NCI-H2227 treated with DMSO at 0.1 percent for 48 hours (cell line): ENCODE measurements around the gene ATP9A.
"Not testable (repeated sequence)": the region's sequence is repeated elsewhere in the genome, so short reads cannot be mapped to it uniquely, and the experiment has no call there.

Experiments used
- DNase-seq: peaks from one replicate; lab custom pipeline; 2025; lab: John Stamatoyannopoulos, UW

The ATP9A gene

GRCh38 chr20:51691703-51692102 lies 76.5 kb downstream of the ATP9A start:
- DNase-seq: no peak

- DNase-seq: peak; percentile 60
These were observed 79.5 kb downstream of the ATP9A start for GRCh38 chr20:51688600-51689244.

- DNase-seq: no peak
These were observed 80.6 kb downstream of the ATP9A start for GRCh38 chr20:51687630-51688029.

GRCh38 chr20:51687108-51687507 lies 81.1 kb downstream of the ATP9A start:
- DNase-seq: no peak

GRCh38 chr20:51685494-51685893 lies 82.7 kb downstream of the ATP9A start:
- DNase-seq: not testable (repeated sequence)

DNA sequence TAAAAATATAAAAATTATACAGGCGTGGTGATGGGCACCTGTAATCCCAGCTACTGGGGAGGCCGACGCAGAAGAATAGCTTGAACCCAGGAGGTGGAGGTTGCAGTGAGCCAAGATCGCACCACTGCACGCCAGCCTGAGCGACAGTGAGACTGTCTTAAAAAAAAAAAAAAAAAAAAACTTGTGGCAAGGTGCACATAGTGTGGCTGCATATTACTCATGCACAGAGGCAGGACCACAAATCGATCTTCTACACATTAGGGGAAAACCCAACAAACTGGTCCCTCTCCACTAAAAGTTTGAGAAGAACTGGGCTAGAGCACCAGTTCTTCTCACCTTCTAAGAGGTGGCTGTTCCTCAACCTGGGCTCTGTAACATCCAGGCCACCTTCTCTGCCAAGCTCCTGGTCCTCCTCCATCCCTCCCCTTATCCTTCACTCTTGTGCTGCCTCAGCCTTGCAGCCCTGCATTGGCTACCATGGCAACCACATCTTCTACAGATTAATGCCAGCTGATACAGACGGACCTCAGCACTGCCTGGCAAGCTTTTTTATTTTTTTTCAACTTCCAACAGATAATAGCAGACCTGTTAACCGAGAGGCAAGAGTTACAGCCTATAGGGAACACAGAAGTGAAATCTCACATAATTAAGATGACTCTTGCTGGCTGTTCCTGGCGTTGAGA lies 88.0 kb downstream of the ATP9A start:
- peak; percentile 74 for DNase-seq

GRCh38 chr20:51679254-51679921 lies 88.8 kb downstream of the ATP9A start:
- no peak for DNase-seq

DNA sequence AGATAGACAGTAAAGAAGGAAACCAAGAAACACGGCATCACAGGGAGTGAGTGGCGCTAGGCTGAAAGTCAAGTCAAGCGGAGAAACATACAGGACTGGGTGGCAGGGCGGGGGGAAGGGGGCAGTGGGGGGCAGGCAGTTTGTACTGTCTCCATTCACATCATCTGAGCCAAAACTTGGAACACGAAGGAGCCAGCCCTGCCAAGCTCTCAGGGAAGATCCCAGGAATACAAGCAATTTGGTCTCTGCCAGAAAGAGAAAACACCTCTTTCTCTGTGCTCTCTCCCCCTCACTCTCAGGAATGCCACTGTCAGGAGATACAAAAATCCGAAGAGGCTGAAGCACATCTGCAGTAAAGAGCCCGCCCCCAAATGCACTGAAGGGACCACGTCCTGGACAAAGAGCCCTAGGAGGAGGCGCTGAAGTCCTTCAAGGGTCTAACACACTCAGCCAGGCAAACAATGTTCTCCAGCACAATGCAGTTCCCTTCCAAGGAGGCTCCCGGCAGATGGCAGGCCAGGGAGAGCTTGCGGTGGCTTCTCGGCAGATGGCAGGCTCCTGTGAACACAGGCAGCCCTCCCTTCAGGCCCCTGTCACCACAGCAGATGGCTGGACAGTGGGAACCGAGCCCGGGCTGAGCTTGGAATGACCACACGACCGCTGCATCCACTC lies 90.0 kb downstream of the ATP9A start:
- DNase-seq: peak; percentile 31

DNA sequence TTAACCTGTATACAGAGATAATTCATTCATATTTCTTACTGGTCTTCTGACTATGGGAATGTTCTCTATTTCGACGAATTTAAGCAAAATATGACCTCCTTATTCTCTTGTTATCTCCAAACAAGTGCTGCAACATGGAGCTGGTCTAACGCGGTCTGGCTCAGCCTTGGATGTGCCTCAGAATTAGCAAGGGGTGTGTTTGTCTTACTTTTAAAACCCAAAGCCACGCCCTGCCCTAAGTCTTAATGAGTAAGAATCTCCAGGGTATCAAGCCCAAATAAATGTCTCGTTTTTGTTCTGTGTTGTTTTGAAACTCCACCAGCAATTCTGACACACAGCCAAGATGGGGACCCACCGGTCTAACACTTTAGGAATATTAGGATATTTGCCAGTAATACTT lies 99.2 kb downstream of the ATP9A start:
- DNase-seq: no peak

DNA sequence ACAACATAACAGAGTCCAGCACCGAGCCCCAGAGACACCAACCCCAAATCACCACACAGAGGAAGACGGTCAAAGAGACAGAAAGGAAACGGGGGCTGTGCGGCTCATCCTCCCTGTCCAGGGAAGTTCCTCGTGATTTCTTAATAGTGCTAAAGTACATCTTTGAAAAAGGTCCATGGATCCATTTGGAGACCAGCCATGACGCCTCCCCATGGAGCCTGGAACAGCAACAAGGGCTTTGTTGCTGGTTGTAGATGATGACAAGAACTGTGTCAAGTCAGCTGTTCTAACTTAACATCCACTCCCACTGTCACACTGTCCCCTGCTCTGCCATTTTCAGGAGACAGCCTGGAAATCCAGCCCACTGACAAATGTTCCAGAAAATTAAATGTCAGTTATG lies 99.7 kb downstream of the ATP9A start:
- no peak for DNase-seq

DNA sequence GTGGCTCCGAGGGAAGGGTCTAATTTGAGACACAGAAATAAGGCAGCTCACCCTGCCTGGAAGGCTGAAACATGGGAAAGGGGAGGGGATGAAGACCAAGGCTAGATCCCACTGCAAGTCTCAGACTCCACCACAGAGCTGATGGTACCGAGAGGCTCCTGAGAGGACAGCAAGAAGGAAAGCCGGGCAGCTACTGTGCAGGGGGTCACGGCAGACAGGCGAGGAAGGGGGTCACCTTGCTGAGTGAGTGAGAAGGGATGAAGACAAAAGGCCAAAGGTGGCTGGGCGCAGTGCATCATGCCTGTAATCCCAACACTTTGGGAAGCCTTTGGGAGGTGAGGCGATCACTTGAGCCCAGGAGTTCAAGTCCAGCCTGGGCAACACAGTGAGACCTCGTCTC lies 100.7 kb downstream of the ATP9A start:
- no peak for DNase-seq

GRCh38 chr20:51667002-51667408 lies 101.2 kb downstream of the ATP9A start:
- no peak for DNase-seq

- no peak for DNase-seq
These were observed 102.1 kb downstream of the ATP9A start for GRCh38 chr20:51666126-51666525.

DNA sequence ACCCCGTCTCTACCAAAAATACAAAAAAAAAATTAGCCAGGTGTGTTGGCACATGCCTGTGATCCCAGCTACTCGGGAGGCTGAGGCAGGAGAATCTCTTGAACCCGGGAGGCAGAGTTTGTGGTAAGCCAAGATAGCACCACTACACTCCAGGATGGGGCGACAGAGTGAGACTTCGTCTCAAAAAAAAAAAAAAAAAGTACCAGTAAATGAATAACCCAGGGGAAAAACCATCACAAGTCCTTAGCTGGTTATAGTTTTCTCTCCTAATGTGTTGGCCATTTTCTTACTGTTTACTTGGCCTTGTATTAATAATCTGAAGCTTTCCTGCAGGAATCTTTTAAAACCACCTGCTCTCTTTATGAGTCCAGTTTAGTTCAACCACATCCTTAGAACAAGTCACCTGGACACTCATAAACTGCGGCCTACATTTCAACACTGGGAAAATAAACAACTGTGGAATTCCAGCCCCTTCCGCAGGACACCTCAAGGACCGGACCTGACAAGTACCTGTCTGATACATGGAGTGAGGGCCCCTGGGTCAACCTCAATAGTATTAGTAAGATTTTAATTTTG lies 102.6 kb downstream of the ATP9A start:
- DNase-seq: no peak

DNA sequence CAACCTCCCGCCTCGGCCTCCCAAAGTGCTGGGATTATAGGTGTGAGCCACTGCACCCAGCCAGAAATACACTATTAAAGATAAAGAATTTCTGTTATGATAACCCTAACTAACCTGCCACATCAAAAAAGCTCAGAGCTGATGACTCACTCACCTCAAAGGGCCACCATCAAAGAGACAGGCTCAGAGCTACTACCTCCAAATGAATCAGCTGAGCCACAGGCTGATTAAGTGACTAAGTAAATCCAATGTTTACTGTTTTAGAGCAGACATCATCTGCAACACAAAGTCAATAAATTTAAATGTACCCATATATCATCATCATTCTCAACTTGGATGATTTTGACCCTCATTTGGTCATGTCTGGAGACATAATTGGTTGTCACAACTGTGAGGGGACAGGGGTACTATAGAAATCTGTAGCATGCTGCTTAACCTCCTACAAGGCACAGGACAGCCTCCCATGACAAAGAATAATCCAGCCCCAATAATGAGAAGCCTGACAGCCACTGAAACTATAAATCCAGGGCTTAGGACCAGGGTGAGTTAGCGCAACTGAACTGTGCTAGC lies 106.5 kb downstream of the ATP9A start:
- DNase-seq: no peak

DNA sequence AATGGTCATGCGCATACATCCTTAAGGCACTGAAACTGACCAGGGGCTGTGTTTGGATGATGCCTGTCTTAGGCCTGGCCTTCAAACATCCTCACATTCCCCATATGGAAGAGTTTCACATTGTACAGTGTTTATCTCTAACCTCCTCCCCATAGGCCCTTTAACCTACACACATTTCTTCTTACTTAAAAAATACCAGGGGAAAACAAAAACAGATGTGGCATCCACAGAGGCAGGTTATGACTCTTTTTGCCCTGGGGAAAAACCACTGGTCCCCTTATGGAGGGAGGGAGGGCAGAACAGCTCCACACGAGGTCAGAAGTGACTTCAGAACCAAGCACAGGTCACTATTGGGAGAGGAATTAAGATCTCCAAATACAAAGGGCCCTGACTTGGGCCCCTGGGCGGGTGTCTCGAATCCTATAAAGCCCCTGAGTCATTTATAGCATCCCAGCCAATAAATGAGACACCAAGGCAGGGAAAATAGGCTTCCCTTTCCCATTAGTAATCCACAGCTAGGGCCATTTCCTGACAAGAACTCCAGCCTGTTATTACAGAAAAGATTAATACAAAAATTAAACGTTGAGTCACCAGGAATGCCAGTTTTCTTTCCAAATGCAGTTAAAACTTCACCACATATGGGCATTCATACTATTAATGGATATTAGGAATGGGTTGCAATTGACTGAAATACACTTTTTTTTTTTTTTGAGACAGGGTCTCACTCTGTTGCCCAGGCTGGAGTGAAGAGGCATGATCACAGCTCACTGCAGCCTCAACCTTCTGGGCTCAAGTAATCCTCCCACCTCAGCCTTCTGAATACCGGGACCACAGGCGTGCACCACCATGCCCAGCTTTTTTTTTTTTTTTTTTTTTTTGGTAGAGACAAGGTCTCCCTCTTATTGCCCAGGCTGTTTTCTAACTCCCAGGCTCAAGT lies 107.2 kb downstream of the ATP9A start:
- DNase-seq: no peak

GRCh38 chr20:51659491-51660050 lies 108.6 kb downstream of the ATP9A start:
- no peak for DNase-seq

DNA sequence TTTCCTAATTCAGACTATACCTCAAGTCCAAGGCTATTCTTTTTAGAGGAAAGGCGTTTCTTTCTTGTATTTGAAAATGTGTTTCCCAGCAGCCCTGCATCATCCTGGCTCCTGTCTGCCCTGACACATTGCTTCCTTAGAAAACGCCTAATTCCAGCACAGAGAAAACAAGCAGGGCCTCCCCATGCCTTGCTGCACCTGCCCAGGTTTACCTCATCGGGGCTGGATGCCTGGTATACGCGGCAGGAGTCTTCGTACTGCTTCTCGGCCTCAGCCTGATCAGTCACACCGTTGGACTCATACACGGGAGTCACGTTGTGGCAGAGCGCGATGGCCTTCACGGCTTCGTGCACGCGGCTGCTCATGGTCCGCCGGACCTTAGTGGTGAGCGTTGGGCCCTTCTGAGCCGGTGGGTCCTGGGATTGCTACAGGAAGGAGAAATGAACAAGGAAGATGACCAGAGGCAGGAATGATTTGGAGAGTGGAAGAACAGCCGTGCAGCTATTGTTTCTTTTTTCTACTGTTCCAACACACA lies 111.4 kb downstream of the ATP9A start:
- no peak for DNase-seq

DNA sequence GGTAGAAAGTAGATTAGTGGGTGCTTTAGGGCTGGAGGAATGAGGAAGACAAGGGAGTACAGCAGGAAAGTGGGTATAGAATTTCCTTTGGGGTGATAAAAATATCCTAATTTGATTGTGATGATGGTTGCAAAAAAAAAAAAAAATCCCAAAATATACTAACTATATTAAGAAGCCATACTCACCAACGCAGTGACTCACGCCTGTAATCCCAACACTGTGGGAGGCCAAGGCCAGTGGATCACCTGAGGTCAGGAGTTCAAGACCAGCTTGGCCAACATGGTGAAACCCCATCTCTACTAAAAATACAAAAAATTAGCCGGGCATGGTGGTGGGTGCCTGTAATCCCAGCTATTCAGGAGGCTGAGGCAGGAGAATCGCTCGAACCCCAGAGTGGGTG lies 112.1 kb downstream of the ATP9A start:
- not testable (repeated sequence) for DNase-seq

DNA sequence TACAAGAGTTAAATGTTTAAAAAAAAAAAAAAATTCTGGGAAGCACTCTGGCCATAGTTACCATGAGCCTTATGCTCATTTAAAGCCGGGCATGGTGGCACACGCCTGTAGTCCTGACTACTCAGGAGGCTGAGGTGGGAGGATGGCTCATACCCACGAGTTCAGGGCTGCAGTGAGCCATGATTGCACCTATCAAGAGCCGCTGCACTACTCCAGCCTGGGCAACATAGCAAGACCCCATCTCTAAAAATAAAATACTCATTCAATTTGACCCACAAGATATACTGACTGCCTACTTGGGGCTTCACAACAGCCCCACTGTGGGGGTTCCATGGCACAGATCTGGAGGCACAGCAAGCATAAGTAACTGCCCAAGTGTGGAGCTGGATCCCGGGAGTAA lies 113.7 kb downstream of the ATP9A start:
- DNase-seq: no peak
